Panc1 (cell line): ENCODE measurements around the gene FH. TPM values are rescaled to one million over a fixed set of nuclear protein-coding genes. Genes with fewer than 3 reads are reported as not detected.

Source experiments
- ATAC-seq: fragments of 200-7000 bp; cut with Tn5 transposase; 2 replicates; pipeline ENCODE4 v1.9.1; 2020; ENCODE audit warnings: mild to moderate bottlenecking, moderate library complexity
- BruUV-seq: library from RNA; stranded (reverse); fragments of 400-500 nt; replicated peaks from 2 replicates; lab custom pipeline; 2021; lab: Mats Ljungman, UMichigan
- CTCF ChIA-PET: fragments of 300-600 bp; sonication (Branson Sonifier 250); formaldehyde crosslinking; loops from one replicate; lab custom pipeline; 2022; ENCODE audit warnings: antibody characterized with exemption; lab: Charles Lee
- POLR2A ChIA-PET: fragments of 300-600 bp; sonication (Branson Sonifier 250); formaldehyde crosslinking; loops from one replicate; lab custom pipeline; 2022; ENCODE audit warnings: antibody characterized with exemption; lab: Charles Lee
- DNase-seq: peaks from one replicate; pipeline ENCODE4 v3.0.0-alpha.2; 2010; ENCODE audit warnings: low read depth, low spot score
- H3K27ac ChIP-seq: 2 replicates; pipeline ENCODE4 v1.5.1; 2011; ENCODE audit warnings: mild to moderate bottlenecking, low read length, inconsistent platforms
- H3K27me3 ChIP-seq: fragments of 200-500 bp; sonication (Bioruptor generic); 2 replicates; pipeline ENCODE4 v1.6.0; 2014; ENCODE audit warnings: low read length, inconsistent platforms; ENCODE audit not compliant: control insufficient read depth, insufficient read depth
- H3K36me3 ChIP-seq: fragments of 200-500 bp; sonication (Bioruptor generic); 2 replicates; pipeline ENCODE4 v1.5.1; 2014; ENCODE audit warnings: inconsistent platforms, mild to moderate bottlenecking, low read length, moderate library complexity; ENCODE audit not compliant: control insufficient read depth, insufficient read depth
- H3K4me1 ChIP-seq: 2 replicates; pipeline ENCODE4 v1.5.1; 2011; ENCODE audit warnings: inconsistent platforms, mild to moderate bottlenecking, low read length, moderate library complexity; ENCODE audit not compliant: control insufficient read depth, insufficient read depth
- H3K4me3 ChIP-seq, 2 experiments: 2 replicates each; pipeline ENCODE4 v1.5.1; 2011 to 2012; ENCODE audit warnings: low read depth in 2 of 2, low read length in 2 of 2, mild to moderate bottlenecking in 2 of 2, inconsistent platforms in 1 of 2, moderate library complexity in 1 of 2
- H3K9me3 ChIP-seq: fragments of 200-500 bp; sonication (Bioruptor generic); 2 replicates; pipeline ENCODE4 v1.5.1; 2014; ENCODE audit warnings: low read depth, mild to moderate bottlenecking, inconsistent platforms, low read length, moderate library complexity; ENCODE audit not compliant: control insufficient read depth, insufficient read depth
- POLR2AphosphoS5 ChIP-seq: IDR thresholded peaks from 2 replicates; pipeline ENCODE4 v1.6.1; 2012; ENCODE audit warnings: mild to moderate bottlenecking, low read depth, low read length, moderate library complexity
- REST ChIP-seq, 2 experiments: IDR thresholded peaks; 2 replicates each; pipeline ENCODE4 v1.6.1; 2011 to 2012; ENCODE audit warnings: low read depth in 2 of 2, control low read depth in 1 of 2, low read length in 1 of 2, mild to moderate bottlenecking in 1 of 2, moderate library complexity in 1 of 2; ENCODE audit not compliant: insufficient read depth in 1 of 2
- SIN3A ChIP-seq: IDR thresholded peaks from 2 replicates; pipeline ENCODE4 v1.6.1; 2012; ENCODE audit warnings: low read depth, mild to moderate bottlenecking, low read length, moderate library complexity, borderline replicate concordance; ENCODE audit not compliant: insufficient read depth
- TCF7L2 ChIP-seq: IDR thresholded peaks from 2 replicates; pipeline ENCODE4 v1.6.1; 2011; ENCODE audit warnings: mild to moderate bottlenecking, low read depth, low read length, inconsistent platforms
- in situ Hi-C: cut with HindIII; loops from 2 replicates; pipeline ENCODE4 v1.10.0; 2016; ENCODE audit warnings: low sequenced_read_pairs, low pct_unique_long_range_greater_than_20kb
- intact Hi-C: fragments of 100-400 bp; cut with micrococcal nuclease; formaldehyde crosslinking; loops from one replicate; pipeline ENCODE4 v1.10.0; 2022; ENCODE audit not compliant: unreplicated experiment
- total RNA-seq: library from RNA; stranded (reverse); gene quantifications from one replicate; pipeline ENCODE4 v1.2.1, GENCODE V29; 2021; ENCODE audit not compliant: unreplicated experiment
- TF ChIP-seq, protein P1 (sequence below): fragments of 450-650 bp; IDR thresholded peaks from 2 replicates; pipeline ENCODE4 v1.5.1; 2017; ENCODE audit warnings: mild to moderate bottlenecking

The FH gene
- total RNA-seq, 1 experiment from 2014 or later, result 87.1 TPM

GRCh38 chr1:241527146-241527545, 7.6 kb upstream of the FH start:
- intact Hi-C loops (no loop called here), in situ Hi-C loops (loop anchor here (10.0 kb wide), 1 partner anchor 88 kb away; no protein-coding TSS in a partner anchor)
- no peaks in the 10 kb centered on the region for H3K36me3 ChIP-seq
- BruUV-seq, result no TSS peak
- no peak overlapping the region for H3K27ac ChIP-seq
- H3K4me1 ChIP-seq, result peaks cover 2% of the 10 kb centered on the region; the same call in 1 of the 2 replicates
- TF ChIP-seq, protein P1, sequence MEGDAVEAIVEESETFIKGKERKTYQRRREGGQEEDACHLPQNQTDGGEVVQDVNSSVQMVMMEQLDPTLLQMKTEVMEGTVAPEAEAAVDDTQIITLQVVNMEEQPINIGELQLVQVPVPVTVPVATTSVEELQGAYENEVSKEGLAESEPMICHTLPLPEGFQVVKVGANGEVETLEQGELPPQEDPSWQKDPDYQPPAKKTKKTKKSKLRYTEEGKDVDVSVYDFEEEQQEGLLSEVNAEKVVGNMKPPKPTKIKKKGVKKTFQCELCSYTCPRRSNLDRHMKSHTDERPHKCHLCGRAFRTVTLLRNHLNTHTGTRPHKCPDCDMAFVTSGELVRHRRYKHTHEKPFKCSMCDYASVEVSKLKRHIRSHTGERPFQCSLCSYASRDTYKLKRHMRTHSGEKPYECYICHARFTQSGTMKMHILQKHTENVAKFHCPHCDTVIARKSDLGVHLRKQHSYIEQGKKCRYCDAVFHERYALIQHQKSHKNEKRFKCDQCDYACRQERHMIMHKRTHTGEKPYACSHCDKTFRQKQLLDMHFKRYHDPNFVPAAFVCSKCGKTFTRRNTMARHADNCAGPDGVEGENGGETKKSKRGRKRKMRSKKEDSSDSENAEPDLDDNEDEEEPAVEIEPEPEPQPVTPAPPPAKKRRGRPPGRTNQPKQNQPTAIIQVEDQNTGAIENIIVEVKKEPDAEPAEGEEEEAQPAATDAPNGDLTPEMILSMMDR, result no peak
- no peak for TF ChIP-seq SIN3A
- TF ChIP-seq POLR2AphosphoS5, result no peak
- no peak for TF ChIP-seq REST (IDR thresholded peaks at IDR 0.05; ENCODE audit: insufficient read depth in 1 of 2, low read depth in 2 of 2, low read length in 1 of 2)
- TF ChIP-seq TCF7L2, result no peak
- H3K4me3 ChIP-seq, result no peak overlapping the region
- no peaks in the 10 kb centered on the region for H3K9me3 ChIP-seq
- DNase-seq (no peak), ATAC-seq (no peak)
- ChIA-PET POLR2A (no interaction called here), CTCF (interaction anchor here (0.6 kb wide), 1 partner anchor 103 kb away, joined by 3 read pairs; no protein-coding TSS in a partner anchor)
- H3K27me3 ChIP-seq, result no peaks in the 10 kb centered on the region

DNA sequence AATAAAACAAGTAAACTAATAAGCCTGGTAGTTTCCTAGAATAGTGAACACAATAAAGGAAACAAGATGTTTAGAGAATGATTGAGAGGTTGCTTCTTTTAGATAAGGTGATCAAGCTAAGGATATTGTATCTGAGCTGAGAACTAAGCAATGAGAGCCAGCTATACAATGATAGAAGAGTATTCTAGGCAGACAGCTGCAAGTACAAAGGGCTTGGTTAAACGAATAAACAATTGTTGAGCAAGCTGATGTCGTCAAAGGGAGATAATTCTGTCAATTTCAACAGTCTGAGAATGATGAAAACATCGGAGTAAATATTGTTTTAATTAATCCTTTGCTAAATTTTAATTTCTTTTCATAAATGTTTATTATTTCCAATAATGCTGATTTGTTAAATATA, 5.5 kb upstream of the FH start:
- intact Hi-C loops, result no loop called here
- TF ChIP-seq, protein P1, result no peak
- TF ChIP-seq REST (IDR thresholded peaks at IDR 0.05; ENCODE audit: insufficient read depth in 1 of 2, low read depth in 2 of 2, low read length in 1 of 2), result no peak
- no peak for ATAC-seq
- Histone ChIP-seq H3K4me1 (peaks cover 3% of the 10 kb centered on the region; the same call in 1 of the 2 replicates), H3K27ac (no peak overlapping the region), H3K9me3 (no peaks in the 10 kb centered on the region), H3K36me3 (no peaks in the 10 kb centered on the region), H3K4me3 (no peak overlapping the region), H3K27me3 (no peaks in the 10 kb centered on the region)
- DNase-seq, result no peak
- CTCF ChIA-PET, result no interaction called here
- POLR2A ChIA-PET, result no interaction called here
- no TSS peak for BruUV-seq
- in situ Hi-C loops, result loop anchor here (10.0 kb wide), 1 partner anchor 90 kb away; no protein-coding TSS in a partner anchor
